RCC 7860 (cell line): ENCODE data around the gene GPAM.
A peak's percentile ranks its signal among the peaks of the same experiment; 100 is the strongest.
"Not testable (repeated sequence)": the region's sequence is repeated elsewhere in the genome, so short reads cannot be mapped to it uniquely, and the experiment has no call there.

Source experiments
- DNase-seq: peaks from one replicate; pipeline ENCODE4 v3.0.0-alpha.2; 2015; ENCODE audit warnings: low spot score
- FAIRE-seq: peaks from 2 replicates; lab custom pipeline; 2012; peaks lifted over from hg19 to GRCh38; lab: Jason Lieb, UNC

The GPAM gene

DNA sequence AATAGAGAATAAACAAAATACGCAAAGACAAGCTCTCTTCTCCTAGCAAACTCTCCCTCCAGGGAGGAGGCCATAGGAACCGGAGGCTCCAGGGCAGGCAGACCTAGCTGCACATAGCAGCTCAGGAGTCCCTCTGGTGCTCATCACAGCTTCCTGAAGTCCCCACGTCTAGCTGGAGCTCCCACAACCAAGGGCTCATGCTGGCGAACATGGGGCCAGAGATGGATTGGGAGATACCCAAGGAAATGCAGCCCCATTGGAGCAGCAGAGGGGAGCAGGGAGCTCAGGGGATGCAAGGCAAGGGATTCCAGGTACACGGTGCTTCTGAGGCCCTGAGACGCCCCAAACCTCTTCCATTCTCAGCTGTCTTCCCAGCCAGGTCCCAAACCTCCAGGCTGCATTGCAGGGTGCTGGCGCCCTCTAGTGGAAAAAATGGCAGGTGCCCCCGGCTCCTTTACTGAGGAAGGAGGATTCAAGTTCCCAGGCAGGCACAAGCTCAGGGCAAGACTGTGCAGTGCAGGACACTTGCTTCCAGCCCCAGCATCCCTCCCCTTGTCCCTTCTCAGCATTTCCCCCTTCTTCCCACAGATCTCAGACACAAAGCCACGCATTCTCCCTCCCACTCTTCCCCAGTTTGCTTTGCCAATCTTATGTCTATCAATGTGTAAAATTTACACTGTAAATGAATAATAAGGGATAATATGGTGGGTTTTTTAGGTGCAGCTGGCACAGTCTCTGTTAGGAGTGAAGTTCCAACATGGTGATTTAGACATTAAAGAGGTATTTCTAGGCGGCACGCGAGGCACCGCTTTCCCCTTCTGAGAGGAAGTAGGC is 46.2 kb downstream of the GPAM start:
- FAIRE-seq (no peak), DNase-seq (peak; percentile 37)

DNA sequence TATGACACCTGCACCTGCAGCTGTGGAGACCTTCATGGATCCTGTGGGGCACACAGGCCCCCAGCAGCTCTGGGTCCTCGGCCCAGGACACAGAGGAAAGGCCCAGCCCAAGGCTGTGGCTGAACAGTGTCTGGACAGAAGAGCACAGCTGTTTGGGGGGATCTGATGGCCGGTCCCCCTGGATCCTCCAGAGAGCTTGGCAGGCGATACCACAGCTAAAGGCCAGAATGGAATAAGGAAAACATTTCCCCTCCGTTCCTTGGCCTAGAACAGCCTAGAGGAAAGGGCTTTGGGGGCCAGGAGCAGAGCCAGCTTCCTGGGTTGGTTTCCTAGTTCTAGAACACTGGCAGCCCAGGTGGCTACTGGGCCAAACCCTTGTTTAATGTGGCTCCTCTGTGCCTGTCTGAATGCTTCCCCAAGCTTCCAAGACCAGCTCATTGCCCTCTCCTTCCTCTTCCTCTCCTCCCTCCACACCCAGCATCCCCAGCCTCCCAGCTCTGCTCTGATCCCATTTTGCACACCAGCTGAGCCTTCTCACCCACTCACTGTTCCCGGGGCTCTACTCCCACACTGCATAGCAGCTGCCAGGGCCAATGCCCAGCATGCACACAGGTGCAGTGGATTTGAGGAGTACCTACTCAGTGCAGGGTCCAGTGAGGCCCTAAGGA is 46.9 kb downstream of the GPAM start:
- FAIRE-seq = no peak

DNA sequence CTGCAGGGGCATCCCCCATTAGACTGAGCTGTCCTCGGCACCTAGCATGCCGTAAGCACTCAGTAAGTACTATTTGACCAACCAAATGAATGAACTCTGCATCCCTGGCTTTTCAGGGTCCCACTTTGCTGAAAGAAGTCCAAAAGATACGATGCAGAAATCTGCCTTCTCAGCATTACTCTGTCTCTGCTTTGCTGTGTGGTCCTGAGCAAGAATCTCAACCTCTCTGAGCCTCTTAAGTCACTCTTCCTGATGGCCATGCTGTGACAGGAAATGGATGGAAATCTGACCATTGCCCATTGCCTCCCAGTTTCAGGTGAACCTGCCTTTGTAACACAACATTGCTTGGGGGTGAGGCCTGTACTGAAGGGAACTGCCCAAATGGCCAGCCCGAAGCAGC is 48.0 kb downstream of the GPAM start:
- no peak for DNase-seq
- no peak for FAIRE-seq

More for the DNA sequence above, 46.9 kb downstream of the GPAM start:
- DNase-seq = no peak

DNA sequence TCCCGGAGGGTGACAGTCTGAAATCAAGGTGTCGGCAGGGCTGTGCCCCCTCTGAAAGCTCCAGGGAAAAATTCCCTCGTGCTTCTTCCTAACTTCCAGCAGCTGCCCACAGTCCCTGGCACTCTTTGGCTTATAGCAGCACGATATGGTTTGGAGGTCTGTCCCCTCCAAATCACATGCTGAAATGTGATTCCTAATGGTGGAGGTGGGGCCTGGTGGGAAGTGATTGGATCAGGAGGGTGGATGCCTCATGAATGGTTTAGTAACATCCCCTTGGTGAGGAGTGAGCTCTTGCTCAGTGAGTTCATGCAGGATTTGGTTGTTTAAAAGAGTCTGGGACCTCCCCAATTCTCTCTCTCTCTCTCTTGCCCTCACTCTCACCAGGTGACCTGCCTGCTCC is 51.1 kb downstream of the GPAM start:
- FAIRE-seq = no peak
- no peak for DNase-seq

DNA sequence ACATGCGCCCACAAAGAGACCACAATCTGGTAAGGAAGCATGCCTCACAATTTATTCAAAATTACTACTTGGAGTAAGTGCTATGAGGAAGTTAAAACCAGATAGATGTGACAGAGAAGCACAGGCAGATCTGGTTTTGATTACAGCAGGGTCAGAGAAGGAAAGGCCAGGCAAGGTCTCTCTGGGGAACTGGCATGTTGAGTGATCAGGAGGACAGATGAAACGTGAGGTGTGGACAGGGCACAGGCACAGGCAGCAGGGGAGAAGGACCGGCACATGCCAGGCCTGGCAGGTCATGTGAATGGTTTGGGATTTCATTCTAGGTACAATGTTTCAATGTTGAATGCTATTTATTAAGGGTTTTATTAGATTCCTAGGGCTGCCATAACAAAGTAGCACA is 51.6 kb downstream of the GPAM start:
- no peak for FAIRE-seq
- no peak for DNase-seq

DNA sequence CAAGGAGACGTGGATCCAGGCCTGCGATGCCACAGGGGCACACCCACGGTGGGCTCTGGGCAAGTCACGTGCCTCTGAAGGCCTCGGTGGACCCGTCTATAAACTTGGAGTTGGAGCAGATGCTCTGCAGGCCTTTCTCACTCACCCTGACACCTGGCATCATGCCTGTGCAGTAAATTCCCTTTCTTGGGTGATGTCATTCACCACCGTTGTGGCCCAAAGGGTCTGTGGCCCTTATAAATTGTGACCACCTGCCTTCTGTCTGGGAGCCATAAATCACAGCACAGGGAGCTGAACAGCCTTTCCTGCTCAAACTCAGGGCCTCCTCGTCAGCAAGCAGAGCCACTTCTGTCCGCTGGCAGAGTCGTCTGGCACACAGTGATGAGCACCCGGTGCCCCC is 52.2 kb downstream of the GPAM start:
- no peak for FAIRE-seq
- no peak for DNase-seq

DNA sequence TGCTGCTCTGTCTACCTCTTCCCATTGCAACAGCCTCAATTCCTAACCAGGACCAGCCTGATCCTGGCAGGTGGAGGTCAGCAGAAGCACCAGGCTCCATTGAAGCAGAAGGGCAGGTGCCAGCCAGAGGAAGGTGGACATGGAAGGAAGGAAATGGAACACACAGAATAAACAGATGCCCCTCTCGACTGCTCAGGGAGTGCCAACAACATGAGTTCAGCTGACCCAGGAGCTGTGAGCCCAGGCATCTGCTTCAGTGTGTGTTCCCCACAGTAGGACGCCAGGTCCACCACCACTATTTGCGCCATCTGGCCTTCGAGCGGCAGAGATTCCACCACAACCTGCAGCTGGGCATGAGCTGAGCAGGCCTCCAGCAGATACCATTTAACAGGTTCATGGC is 56.7 kb downstream of the GPAM start:
- FAIRE-seq (no peak), DNase-seq (no peak)

DNA sequence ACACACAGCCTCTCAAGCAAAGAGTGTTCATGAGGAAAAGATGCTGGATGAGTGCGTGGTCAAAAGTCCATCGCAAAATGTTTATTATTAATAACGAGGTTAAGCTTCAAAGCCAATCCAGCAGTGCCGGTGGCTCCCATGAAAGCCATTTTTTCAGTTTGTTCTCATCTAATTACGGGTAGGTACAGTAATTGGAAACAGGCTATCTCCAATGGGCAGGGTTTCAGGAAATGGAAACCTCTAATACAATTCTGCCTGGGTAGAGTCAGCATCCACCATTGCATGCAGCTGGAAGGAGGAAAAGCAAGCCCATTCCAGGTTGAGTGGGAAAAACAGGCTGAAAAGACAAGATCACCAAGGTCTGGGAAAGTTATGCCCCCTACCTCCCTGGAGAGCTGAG is 57.4 kb downstream of the GPAM start:
- FAIRE-seq (no peak), DNase-seq (no peak)

DNA sequence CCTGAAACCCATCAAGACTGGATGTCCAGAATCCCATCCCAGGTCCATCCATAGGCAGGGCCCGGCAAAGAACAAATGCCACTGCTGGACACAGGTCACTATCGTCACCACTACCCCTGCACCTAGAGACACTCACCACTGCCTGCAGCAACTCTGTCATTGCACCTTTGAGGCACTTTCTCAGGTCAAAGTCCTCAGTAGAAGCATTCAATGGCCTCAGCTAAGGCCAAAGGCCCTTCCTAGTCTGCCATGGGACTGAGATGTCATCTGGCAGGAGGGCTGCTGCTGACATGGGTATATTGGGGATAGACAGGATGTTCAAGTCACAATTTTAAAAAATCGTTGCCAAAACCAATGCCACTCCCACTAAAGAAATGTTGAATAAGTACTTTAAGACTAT is 58.7 kb downstream of the GPAM start:
- DNase-seq (no peak), FAIRE-seq (no peak)

DNA sequence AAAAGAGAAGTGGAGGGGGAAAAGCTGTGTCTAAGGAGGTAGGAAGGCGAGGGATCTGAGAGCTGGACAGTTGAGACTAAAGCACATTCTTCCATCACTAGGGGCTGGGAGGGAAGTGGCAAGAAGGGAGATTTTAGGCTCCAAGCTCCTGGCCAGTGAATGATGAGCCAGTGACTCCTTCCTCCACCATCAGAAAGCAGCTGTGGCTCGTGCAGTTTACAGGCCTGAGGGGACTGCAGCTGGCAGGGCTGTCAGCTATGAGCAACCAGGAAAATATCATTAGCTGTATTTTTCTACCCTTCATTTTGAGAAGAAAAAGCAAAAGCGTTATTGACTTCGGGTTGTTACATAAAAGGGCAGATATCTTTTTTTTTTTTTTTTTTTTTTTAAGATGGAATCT is 60.7 kb downstream of the GPAM start:
- no peak for DNase-seq
- FAIRE-seq = no peak

DNA sequence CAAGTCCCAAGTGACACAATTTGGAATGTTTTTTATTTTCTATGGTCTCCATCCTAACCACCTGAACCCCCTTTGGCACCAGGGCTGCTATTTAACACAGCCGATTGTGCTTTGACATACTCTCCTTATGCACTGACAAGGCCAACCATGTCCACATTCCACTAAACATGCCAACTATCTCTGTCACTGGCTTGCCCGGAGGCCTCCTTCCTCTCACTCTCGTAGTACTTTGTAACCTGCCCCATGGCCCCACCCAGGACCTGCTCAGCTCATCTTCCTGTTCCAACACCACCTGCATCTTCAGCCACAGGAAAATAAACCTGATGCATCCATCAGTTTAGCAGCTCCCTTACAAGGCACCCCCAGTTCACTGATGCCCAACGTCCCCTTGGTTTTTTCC is 63.1 kb downstream of the GPAM start:
- no peak for DNase-seq
- FAIRE-seq = no peak

DNA sequence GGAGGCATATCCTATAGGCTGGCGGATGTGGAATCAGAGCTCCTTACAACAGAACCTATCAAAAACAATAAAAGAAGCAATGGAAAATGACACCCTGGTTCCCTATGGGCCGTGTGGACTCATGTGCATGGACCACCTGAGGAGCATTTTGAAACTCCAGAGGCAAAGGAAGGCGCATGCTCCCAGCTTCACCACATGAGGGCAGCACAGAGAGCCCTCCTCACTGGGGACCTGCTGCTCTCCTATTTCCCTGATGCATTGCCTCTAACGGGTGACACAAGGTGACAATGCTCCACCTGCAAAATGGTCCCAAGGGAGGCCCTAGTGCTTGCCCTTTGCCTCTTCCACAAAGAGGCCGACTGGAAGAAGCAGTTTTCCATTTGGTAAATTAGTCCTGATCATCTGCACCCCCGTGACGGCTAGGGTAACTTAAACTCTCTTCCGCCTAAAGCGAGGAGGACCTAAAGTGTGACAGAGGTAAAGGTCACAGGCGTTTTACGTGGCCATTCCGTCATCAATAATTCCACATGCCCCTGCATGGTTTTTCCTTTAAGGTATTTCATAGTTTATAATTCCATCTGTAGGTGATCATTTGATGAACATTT is 67.7 kb downstream of the GPAM start:
- no peak for FAIRE-seq
- peak; percentile 14 for DNase-seq

DNA sequence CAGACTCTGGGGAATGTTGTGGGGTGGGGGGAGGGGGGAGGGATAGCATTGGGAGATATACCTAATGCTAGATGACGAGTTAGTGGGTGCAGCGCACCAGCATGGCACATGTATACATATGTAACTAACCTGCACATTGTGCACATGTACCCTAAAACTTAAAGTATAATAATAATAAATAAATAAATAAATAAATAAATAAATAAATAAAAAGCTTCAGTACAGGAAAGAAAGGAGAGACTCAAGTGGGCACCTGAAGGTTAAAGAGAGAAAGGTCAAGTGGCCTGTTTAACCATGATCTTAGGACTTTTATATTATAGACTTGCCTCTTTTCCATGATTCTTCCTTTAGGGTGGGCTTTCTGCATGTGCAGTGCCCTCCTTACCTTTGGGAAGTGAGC is 73.8 kb downstream of the GPAM start:
- not testable (repeated sequence) for DNase-seq, FAIRE-seq
